Panc1 (cell line): ENCODE measurements around the gene BLM. TPM values are rescaled to one million over a fixed set of nuclear protein-coding genes. Genes with fewer than 3 reads are reported as not detected.

Experiments used
- ATAC-seq: fragments of 200-7000 bp; cut with Tn5 transposase; 2 replicates; pipeline ENCODE4 v1.9.1; 2020; ENCODE audit warnings: mild to moderate bottlenecking, moderate library complexity
- BruUV-seq: library from RNA; stranded (reverse); fragments of 400-500 nt; replicated peaks from 2 replicates; lab custom pipeline; 2021; lab: Mats Ljungman, UMichigan
- CTCF ChIA-PET: fragments of 300-600 bp; sonication (Branson Sonifier 250); formaldehyde crosslinking; loops from one replicate; lab custom pipeline; 2022; ENCODE audit warnings: antibody characterized with exemption; lab: Charles Lee
- POLR2A ChIA-PET: fragments of 300-600 bp; sonication (Branson Sonifier 250); formaldehyde crosslinking; loops from one replicate; lab custom pipeline; 2022; ENCODE audit warnings: antibody characterized with exemption; lab: Charles Lee
- DNase-seq: peaks from one replicate; pipeline ENCODE4 v3.0.0-alpha.2; 2010; ENCODE audit warnings: low read depth, low spot score
- H3K27ac ChIP-seq: 2 replicates; pipeline ENCODE4 v1.5.1; 2011; ENCODE audit warnings: mild to moderate bottlenecking, low read length, inconsistent platforms
- H3K27me3 ChIP-seq: fragments of 200-500 bp; sonication (Bioruptor generic); 2 replicates; pipeline ENCODE4 v1.6.0; 2014; ENCODE audit warnings: low read length, inconsistent platforms; ENCODE audit not compliant: control insufficient read depth, insufficient read depth
- H3K36me3 ChIP-seq: fragments of 200-500 bp; sonication (Bioruptor generic); 2 replicates; pipeline ENCODE4 v1.5.1; 2014; ENCODE audit warnings: inconsistent platforms, mild to moderate bottlenecking, low read length, moderate library complexity; ENCODE audit not compliant: control insufficient read depth, insufficient read depth
- H3K4me1 ChIP-seq: 2 replicates; pipeline ENCODE4 v1.5.1; 2011; ENCODE audit warnings: inconsistent platforms, mild to moderate bottlenecking, low read length, moderate library complexity; ENCODE audit not compliant: control insufficient read depth, insufficient read depth
- H3K4me3 ChIP-seq, 2 experiments: 2 replicates each; pipeline ENCODE4 v1.5.1; 2011 to 2012; ENCODE audit warnings: low read depth in 2 of 2, low read length in 2 of 2, mild to moderate bottlenecking in 2 of 2, inconsistent platforms in 1 of 2, moderate library complexity in 1 of 2
- H3K9me3 ChIP-seq: fragments of 200-500 bp; sonication (Bioruptor generic); 2 replicates; pipeline ENCODE4 v1.5.1; 2014; ENCODE audit warnings: low read depth, mild to moderate bottlenecking, inconsistent platforms, low read length, moderate library complexity; ENCODE audit not compliant: control insufficient read depth, insufficient read depth
- CTCF ChIP-seq: fragments of 450-650 bp; IDR thresholded peaks from 2 replicates; pipeline ENCODE4 v1.5.1; 2017; ENCODE audit warnings: mild to moderate bottlenecking
- POLR2AphosphoS5 ChIP-seq: IDR thresholded peaks from 2 replicates; pipeline ENCODE4 v1.6.1; 2012; ENCODE audit warnings: mild to moderate bottlenecking, low read depth, low read length, moderate library complexity
- REST ChIP-seq, 2 experiments: IDR thresholded peaks; 2 replicates each; pipeline ENCODE4 v1.6.1; 2011 to 2012; ENCODE audit warnings: low read depth in 2 of 2, control low read depth in 1 of 2, low read length in 1 of 2, mild to moderate bottlenecking in 1 of 2, moderate library complexity in 1 of 2; ENCODE audit not compliant: insufficient read depth in 1 of 2
- SIN3A ChIP-seq: IDR thresholded peaks from 2 replicates; pipeline ENCODE4 v1.6.1; 2012; ENCODE audit warnings: low read depth, mild to moderate bottlenecking, low read length, moderate library complexity, borderline replicate concordance; ENCODE audit not compliant: insufficient read depth
- TCF7L2 ChIP-seq: IDR thresholded peaks from 2 replicates; pipeline ENCODE4 v1.6.1; 2011; ENCODE audit warnings: mild to moderate bottlenecking, low read depth, low read length, inconsistent platforms
- in situ Hi-C: cut with HindIII; loops from 2 replicates; pipeline ENCODE4 v1.10.0; 2016; ENCODE audit warnings: low sequenced_read_pairs, low pct_unique_long_range_greater_than_20kb
- intact Hi-C: fragments of 100-400 bp; cut with micrococcal nuclease; formaldehyde crosslinking; loops from one replicate; pipeline ENCODE4 v1.10.0; 2022; ENCODE audit not compliant: unreplicated experiment
- total RNA-seq: library from RNA; stranded (reverse); gene quantifications from one replicate; pipeline ENCODE4 v1.2.1, GENCODE V29; 2021; ENCODE audit not compliant: unreplicated experiment

The BLM gene
- total RNA-seq, 1 experiment from 2014 or later: 23.9 TPM

- Histone ChIP-seq H3K27me3 (no peaks in the 10 kb centered on the region), H3K27ac (no peak overlapping the region), H3K9me3 (no peaks in the 10 kb centered on the region; the same call in 1 of the 2 replicates), H3K4me1 (no peaks in the 10 kb centered on the region), H3K4me3 (no peak overlapping the region), H3K36me3 (no peaks in the 10 kb centered on the region)
- no TSS peak for BruUV-seq
- ATAC-seq: no peak
- intact Hi-C loops: no loop called here
- DNase-seq: no peak
- POLR2A ChIA-PET: no interaction called here
- TF ChIP-seq POLR2AphosphoS5 (no peak), TCF7L2 (no peak), SIN3A (no peak), CTCF (no peak), REST (IDR thresholded peaks at IDR 0.05; ENCODE audit: insufficient read depth in 1 of 2, low read depth in 2 of 2, low read length in 1 of 2) (no peak)
- CTCF ChIA-PET: no interaction called here
- in situ Hi-C loops: no loop called here
Measured at GRCh38 chr15:90683371-90683770, 33.8 kb upstream of the BLM start.

GRCh38 chr15:90683876-90684275, 33.3 kb upstream of the BLM start:
- in situ Hi-C loops (no loop called here), intact Hi-C loops (no loop called here)
- Histone ChIP-seq H3K27me3 (no peaks in the 10 kb centered on the region), H3K4me1 (no peaks in the 10 kb centered on the region), H3K4me3 (no peak overlapping the region), H3K27ac (no peak overlapping the region), H3K36me3 (no peaks in the 10 kb centered on the region), H3K9me3 (no peaks in the 10 kb centered on the region; the same call in 1 of the 2 replicates)
- TF ChIP-seq SIN3A (no peak), POLR2AphosphoS5 (no peak), REST (IDR thresholded peaks at IDR 0.05; ENCODE audit: insufficient read depth in 1 of 2, low read depth in 2 of 2, low read length in 1 of 2) (no peak), TCF7L2 (no peak), CTCF (no peak)
- no TSS peak for BruUV-seq
- POLR2A ChIA-PET: no interaction called here
- no peak for DNase-seq
- CTCF ChIA-PET: no interaction called here
- no peak for ATAC-seq
